Myocyte (in vitro differentiated cells): ENCODE data around the gene CD274. TPM values are rescaled to one million over a fixed set of nuclear protein-coding genes. Genes with fewer than 3 reads are reported as not detected.

ENCODE experiments used
- total RNA-seq: library from RNA; depleted of rRNA; stranded (reverse); fragments of >200 nt; gene quantifications from 2 replicates; pipeline ENCODE4 v1.2.3, GENCODE V29; 2014

CD274 gene
- total RNA-seq, 1 donor from 2014 or later: 0.94 TPM

Other genes with a start within 250 kb of the CD274 start
- gene INSL4, start 219.1 kb upstream of the CD274 start, total RNA-seq: not detected in 2 replicates
- 1.1 TPM in 1 of 2 replicates, not detected in the other for gene RLN2, start 145.8 kb upstream of the CD274 start, total RNA-seq
- 0.57 TPM in 1 of 2 replicates, not detected in the other for gene RLN1, start 110.7 kb upstream of the CD274 start, total RNA-seq
- gene PLGRKT, start 12.6 kb upstream of the CD274 start, total RNA-seq: 45.7 and 46.9 TPM in 2 replicates
- gene PDCD1LG2, start 60.0 kb downstream of the CD274 start, total RNA-seq: 4.1 and 4.7 TPM in 2 replicates
- gene RIC1, start 178.6 kb downstream of the CD274 start, total RNA-seq: 25.1 and 28.3 TPM in 2 replicates